ENCODE data around the gene ATP12A. TPM values are rescaled to one million over a fixed set of nuclear protein-coding genes. Genes with fewer than 3 reads are reported as not detected.

Gene ATP12A
- total RNA-seq, 1 donor = not detected

DNA sequence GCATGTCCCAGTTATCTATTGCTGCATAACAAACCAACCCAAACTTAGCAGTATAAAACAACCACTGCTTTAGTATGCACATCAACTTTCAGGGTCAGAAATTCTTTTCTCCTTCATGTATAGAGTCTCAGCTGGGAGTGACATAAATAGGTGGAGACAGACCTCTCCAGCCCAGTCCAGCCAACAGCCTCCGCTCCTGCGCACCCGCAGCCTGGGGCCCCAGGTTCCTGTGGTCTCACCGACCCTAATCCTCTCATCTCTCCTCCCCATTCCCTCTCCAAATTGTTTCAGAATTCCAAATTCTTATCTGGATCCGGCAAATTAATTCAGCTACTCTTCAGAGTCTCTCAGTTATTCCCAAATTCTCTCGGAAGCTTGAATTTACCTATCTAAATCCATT, 522 bp upstream of the ATP12A start:
- no peak overlapping the region for H3K4me3 ChIP-seq (ENCODE audit: low read depth, low read length)
- DNase-seq (ENCODE audit: low read depth) = no peak
- TF ChIP-seq, protein P1, sequence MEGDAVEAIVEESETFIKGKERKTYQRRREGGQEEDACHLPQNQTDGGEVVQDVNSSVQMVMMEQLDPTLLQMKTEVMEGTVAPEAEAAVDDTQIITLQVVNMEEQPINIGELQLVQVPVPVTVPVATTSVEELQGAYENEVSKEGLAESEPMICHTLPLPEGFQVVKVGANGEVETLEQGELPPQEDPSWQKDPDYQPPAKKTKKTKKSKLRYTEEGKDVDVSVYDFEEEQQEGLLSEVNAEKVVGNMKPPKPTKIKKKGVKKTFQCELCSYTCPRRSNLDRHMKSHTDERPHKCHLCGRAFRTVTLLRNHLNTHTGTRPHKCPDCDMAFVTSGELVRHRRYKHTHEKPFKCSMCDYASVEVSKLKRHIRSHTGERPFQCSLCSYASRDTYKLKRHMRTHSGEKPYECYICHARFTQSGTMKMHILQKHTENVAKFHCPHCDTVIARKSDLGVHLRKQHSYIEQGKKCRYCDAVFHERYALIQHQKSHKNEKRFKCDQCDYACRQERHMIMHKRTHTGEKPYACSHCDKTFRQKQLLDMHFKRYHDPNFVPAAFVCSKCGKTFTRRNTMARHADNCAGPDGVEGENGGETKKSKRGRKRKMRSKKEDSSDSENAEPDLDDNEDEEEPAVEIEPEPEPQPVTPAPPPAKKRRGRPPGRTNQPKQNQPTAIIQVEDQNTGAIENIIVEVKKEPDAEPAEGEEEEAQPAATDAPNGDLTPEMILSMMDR (IDR thresholded peaks at IDR 0.05; ENCODE audit: insufficient read depth, low read depth, low read length) = no peak

DNA sequence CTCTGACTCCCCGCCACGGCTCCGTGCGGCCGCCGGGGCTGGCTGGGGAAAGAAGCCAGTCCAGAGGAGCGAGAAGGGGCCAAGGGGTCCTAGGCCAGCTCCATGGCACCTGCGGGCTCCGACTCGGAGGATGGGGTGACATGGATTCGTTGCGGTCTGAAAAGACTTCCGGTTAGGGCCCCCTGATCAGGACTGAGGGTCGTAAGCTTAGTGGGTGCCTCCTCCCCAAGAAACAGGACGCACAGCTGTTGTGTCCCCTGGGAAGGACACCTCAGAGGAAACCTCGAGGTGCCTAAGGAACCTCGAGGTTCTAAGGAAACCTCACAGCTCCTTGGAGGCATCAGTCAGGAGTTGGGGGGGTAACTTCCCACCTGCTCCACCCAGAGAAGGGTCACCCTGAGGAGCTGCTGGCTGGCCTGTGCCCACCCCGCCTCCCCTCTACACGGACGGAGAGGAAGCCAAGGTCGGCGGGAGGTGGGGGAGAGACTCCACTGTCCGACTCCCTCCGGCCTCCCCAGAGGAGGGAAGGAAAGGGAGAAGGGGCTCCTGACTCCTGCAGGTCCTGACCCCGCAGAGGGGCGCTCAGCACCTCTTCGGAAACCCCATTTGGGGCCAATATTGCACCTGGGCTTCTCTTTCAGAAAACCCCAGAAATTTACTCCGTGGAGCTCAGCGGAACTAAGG, 855 bp downstream of the ATP12A start:
- TF ChIP-seq, protein P1 (IDR thresholded peaks at IDR 0.05; ENCODE audit: insufficient read depth, low read depth, low read length) = no peak
- no peak overlapping the region for H3K4me3 ChIP-seq (ENCODE audit: low read depth, low read length)
- DNase-seq (ENCODE audit: low read depth) = no peak

DNA sequence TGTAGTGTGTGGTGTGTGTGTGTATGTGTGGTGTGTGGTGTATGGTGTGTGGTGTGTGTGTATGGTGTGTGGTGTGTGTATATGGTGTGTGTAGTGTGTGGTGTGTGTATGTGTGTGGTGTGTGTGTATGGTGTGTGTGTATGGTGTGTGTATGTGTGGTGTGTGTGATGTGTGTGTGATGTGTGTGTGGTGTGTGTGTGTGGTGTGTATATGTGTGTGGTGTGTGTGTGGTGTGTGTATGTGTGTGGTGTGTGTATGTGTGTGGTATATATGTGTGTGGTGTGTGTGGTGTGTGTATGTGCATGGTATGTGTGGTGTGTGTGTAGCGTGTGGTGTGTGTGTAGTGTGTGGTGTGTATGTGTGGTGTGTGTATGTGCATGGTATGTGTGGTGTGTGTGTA, 1.7 kb downstream of the ATP12A start:
- no peak overlapping the region for H3K4me3 ChIP-seq (ENCODE audit: low read depth, low read length)
- DNase-seq (ENCODE audit: low read depth) = no peak
- TF ChIP-seq, protein P1 (IDR thresholded peaks at IDR 0.05; ENCODE audit: insufficient read depth, low read depth, low read length) = no peak

DNA sequence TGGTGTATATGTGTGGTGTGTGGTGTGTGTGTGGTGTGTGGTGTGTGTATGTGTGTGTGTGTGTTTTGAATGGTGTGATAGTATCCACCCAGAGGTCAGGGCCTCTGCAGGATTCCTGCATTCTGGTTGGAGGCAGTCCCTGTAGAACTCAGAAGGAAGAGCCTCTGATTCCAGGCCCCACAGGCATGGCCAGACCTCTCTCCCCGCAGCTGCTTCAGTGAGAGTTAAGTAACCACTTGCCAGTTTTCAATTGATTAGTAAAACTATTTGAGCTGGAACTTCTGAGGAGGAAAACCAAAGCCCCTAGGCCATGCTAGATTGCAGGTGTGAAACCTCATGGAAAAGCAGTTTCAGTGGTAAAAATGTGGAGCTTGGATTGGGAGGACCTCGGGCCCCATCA, 2.1 kb downstream of the ATP12A start:
- no peak for DNase-seq (ENCODE audit: low read depth)
- TF ChIP-seq, protein P1 (IDR thresholded peaks at IDR 0.05; ENCODE audit: insufficient read depth, low read depth, low read length) = no peak
- H3K4me3 ChIP-seq (ENCODE audit: low read depth, low read length) = no peak overlapping the region

DNA sequence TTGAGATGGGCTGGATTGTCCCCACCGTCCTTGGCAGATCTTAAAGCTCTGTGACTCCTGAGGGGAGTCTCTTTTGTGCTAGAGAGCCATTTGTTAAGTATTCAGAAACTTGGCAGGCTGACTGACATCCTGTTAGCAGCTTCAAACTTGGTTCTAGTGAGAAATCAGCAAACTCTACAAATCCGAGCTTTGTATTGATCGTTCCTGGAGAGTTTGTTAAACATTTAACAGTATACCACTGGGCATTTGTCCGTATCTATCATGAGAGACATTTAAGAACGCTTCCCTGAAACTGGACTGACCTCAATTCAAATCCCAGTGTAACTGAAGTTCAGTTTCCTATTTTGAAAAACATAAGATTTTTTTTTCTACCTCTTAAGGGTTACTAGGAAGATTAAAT, 3.1 kb downstream of the ATP12A start:
- DNase-seq (ENCODE audit: low read depth) = no peak
- no peak overlapping the region for H3K4me3 ChIP-seq (ENCODE audit: low read depth, low read length)
- TF ChIP-seq, protein P1 (IDR thresholded peaks at IDR 0.05; ENCODE audit: insufficient read depth, low read depth, low read length) = no peak

DNA sequence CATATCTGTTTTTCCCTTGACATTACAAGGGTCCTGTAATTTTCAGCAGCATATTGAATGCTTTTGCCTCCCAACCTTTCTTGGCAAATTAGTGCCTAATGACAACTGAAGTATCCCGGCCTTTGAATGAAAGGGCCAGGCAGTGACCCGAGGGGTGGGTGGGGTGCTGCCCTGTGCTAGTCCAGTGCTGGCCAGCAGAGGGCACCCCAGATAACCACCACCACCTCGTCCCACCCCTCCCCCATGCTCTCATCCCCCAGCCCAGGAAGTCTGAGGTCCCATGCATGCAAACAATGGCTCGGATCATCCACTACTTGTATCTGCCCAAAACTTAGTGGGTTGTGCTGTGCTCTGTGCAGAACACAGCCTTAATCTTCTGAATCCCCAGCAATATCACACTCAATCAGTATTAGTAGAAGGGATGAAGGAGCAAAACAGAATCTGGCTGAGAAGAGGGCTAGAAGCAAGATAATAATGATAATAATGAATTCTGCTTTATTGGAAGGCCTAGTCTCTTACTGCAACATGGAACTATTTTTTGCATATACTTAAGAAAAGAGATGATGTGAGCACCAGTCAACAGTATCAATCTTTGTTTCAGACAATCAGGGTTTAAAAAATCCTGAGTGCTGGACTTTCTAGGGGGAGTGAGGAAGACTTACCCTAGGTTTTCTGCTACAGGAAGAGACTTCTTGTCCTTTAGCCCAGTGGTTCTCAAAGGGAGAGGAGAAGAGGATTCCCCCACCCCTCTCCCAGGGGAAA, 3.8 kb downstream of the ATP12A start:
- peak; percentile 34 for DNase-seq (ENCODE audit: low read depth)
- H3K4me3 ChIP-seq (ENCODE audit: low read depth, low read length) = no peak overlapping the region
- TF ChIP-seq, protein P1 (IDR thresholded peaks at IDR 0.05; ENCODE audit: insufficient read depth, low read depth, low read length) = peak; percentile 82

Data from fibroblast of villous mesenchyme (primary cell).